IMR-90 (cell line): ENCODE data around the gene CD300LF. TPM values are rescaled to one million over a fixed set of nuclear protein-coding genes. Genes with fewer than 3 reads are reported as not detected.

Experiments
- ATAC-seq: fragments of 200-7000 bp; cut with Tn5 transposase; 2 replicates; pipeline ENCODE4 v1.9.1; 2020; ENCODE audit warnings: low read depth, mild to moderate bottlenecking, moderate library complexity
- BruUV-seq: library from RNA; stranded (reverse); fragments of 400-500 nt; replicated peaks from 2 replicates; lab custom pipeline; 2021; lab: Mats Ljungman, UMichigan
- CTCF ChIA-PET: fragments of 300-600 bp; formaldehyde crosslinking; extraction: SDS; loops from one replicate; lab custom pipeline; 2021; ENCODE audit warnings: antibody characterized with exemption; lab: Yijun Ruan, JAX
- POLR2A ChIA-PET: fragments of 300-600 bp; sonication (Branson Sonifier 250); formaldehyde crosslinking; loops from one replicate; lab custom pipeline; 2022; ENCODE audit warnings: antibody characterized with exemption; ENCODE audit not compliant: unreplicated experiment; lab: Charles Lee
- DNase-seq: peaks from one replicate; pipeline ENCODE4 v3.0.0; 2013
- H2AFZ ChIP-seq: replicated peaks from 2 replicates; pipeline ENCODE3; 2013; ENCODE audit warnings: low read length, mild to moderate bottlenecking; ENCODE audit not compliant: poor library complexity
- H2AK5ac ChIP-seq: 2 replicates; pipeline ENCODE4 v1.6.1; 2013; ENCODE audit warnings: low read depth, low read length, inconsistent platforms
- H2AK9ac ChIP-seq: replicated peaks from 2 replicates; pipeline ENCODE3; 2013; ENCODE audit warnings: mild to moderate bottlenecking, low read depth, low read length, moderate library complexity; ENCODE audit not compliant: poor library complexity
- H2BK120ac ChIP-seq: 2 replicates; pipeline ENCODE4 v1.6.1; 2013; ENCODE audit warnings: low read depth, low read length, inconsistent platforms
- H2BK15ac ChIP-seq: 3 replicates; pipeline ENCODE4 v1.6.1; 2013; ENCODE audit warnings: low read depth, low read length, inconsistent platforms
- H2BK20ac ChIP-seq: 2 replicates; pipeline ENCODE4 v1.6.1; 2013; ENCODE audit warnings: low read depth, mild to moderate bottlenecking, inconsistent platforms, low read length, moderate library complexity
- H2BK5ac ChIP-seq: 2 replicates; pipeline ENCODE4 v1.6.1; 2013; ENCODE audit warnings: mild to moderate bottlenecking, low read depth, low read length, inconsistent platforms; ENCODE audit not compliant: poor library complexity, severe bottlenecking
- H3K14ac ChIP-seq: replicated peaks from 2 replicates; pipeline ENCODE4 v1.6.1; 2013; ENCODE audit warnings: low read depth, low read length, inconsistent platforms
- H3K18ac ChIP-seq: 2 replicates; pipeline ENCODE4 v1.6.1; 2013; ENCODE audit warnings: low read depth, low read length, control low read depth
- H3K23ac ChIP-seq: 2 replicates; pipeline ENCODE4 v1.6.1; 2013; ENCODE audit warnings: low read depth, low read length, inconsistent platforms
- H3K27ac ChIP-seq: 2 replicates; pipeline ENCODE4 v1.5.1; 2013; ENCODE audit warnings: mild to moderate bottlenecking, control low read depth, low read length; ENCODE audit not compliant: insufficient read depth
- H3K27me3 ChIP-seq: 2 replicates; pipeline ENCODE4 v1.6.1; 2013; ENCODE audit warnings: low read length; ENCODE audit not compliant: control insufficient read depth, insufficient read depth
- H3K36me3 ChIP-seq: 2 replicates; pipeline ENCODE4 v1.6.1; 2013; ENCODE audit warnings: low read length, mixed read lengths; ENCODE audit not compliant: control insufficient read depth, insufficient read depth
- H3K4ac ChIP-seq: 2 replicates; pipeline ENCODE4 v1.6.1; 2013; ENCODE audit warnings: low read depth, low read length, inconsistent platforms
- H3K4me1 ChIP-seq: 2 replicates; pipeline ENCODE4 v1.6.1; 2013; ENCODE audit warnings: low read length, mixed read lengths; ENCODE audit not compliant: control insufficient read depth, insufficient read depth
- H3K4me2 ChIP-seq: 2 replicates; pipeline ENCODE4 v1.6.1; 2013; ENCODE audit warnings: low read depth, mild to moderate bottlenecking, control low read depth, low read length, moderate library complexity
- H3K4me3 ChIP-seq: 2 replicates; pipeline ENCODE4 v1.5.1; 2013; ENCODE audit warnings: low read depth, mild to moderate bottlenecking, control low read depth, low read length, moderate library complexity; ENCODE audit not compliant: insufficient read depth
- H3K56ac ChIP-seq: 2 replicates; pipeline ENCODE4 v1.6.1; 2013; ENCODE audit warnings: low read length, inconsistent platforms; ENCODE audit not compliant: insufficient read depth; ENCODE audit errors: extremely low read depth
- H3K79me1 ChIP-seq, 2 experiments: 2 replicates each; pipeline ENCODE4 v1.6.1; 2013; ENCODE audit warnings: low read length in 2 of 2, inconsistent platforms in 1 of 2, low read depth in 1 of 2
- H3K9ac ChIP-seq: 2 replicates; pipeline ENCODE4 v1.6.1; 2013; ENCODE audit warnings: low read depth, low read length, control low read depth
- H3K9me1 ChIP-seq: 2 replicates; pipeline ENCODE4 v1.6.1; 2013; ENCODE audit warnings: low read length, inconsistent platforms; ENCODE audit not compliant: insufficient read depth
- H3K9me3 ChIP-seq: 2 replicates; pipeline ENCODE4 v1.6.1; 2013; ENCODE audit warnings: low read length; ENCODE audit not compliant: control insufficient read depth, insufficient read depth
- H4K20me1 ChIP-seq: 2 replicates; pipeline ENCODE4 v1.6.1; 2013; ENCODE audit warnings: low read length, inconsistent platforms; ENCODE audit not compliant: insufficient read depth
- H4K5ac ChIP-seq: 2 replicates; pipeline ENCODE4 v1.6.1; 2013; ENCODE audit warnings: mild to moderate bottlenecking, low read depth, low read length, control low read depth
- H4K8ac ChIP-seq, 2 experiments: 2 replicates each; pipeline ENCODE4 v1.6.1; 2013; ENCODE audit warnings: low read depth in 2 of 2, low read length in 2 of 2, control low read depth in 1 of 2, inconsistent platforms in 1 of 2
- H4K91ac ChIP-seq: 2 replicates; pipeline ENCODE4 v1.6.1; 2013; ENCODE audit warnings: low read depth, low read length, inconsistent platforms; ENCODE audit not compliant: insufficient read depth
- BHLHE40 ChIP-seq: fragments of 150-350 bp; IDR thresholded peaks from 2 replicates; pipeline ENCODE4 v1.6.1; 2016; ENCODE audit warnings: mild to moderate bottlenecking, low read depth, low read length
- RCOR1 ChIP-seq: IDR thresholded peaks from 2 replicates; pipeline ENCODE4 v1.6.1; 2012; ENCODE audit warnings: mild to moderate bottlenecking, low read length, improper control_type of control experiment; ENCODE audit not compliant: insufficient replicate concordance
- WGBS, 2 experiments: methylation state at CpG; one replicate each; pipeline versions ENCODE4 v1.1.5 to v1.1.7; 2013; ENCODE audit warnings: missing lambda C conversion rate in 2 of 2; ENCODE audit not compliant: insufficient read length in 1 of 2; ENCODE audit errors: extremely low coverage in 2 of 2; 5-methylcytosine and 5-hydroxymethylcytosine counted together
- dilution Hi-C: fragments of 300-500 bp; cut with HindIII; formaldehyde crosslinking; loops from one replicate; pipeline ENCODE4 v1.14.3; 2018; ENCODE audit warnings: low sequenced_read_pairs; ENCODE audit not compliant: unreplicated experiment
- in situ Hi-C: fragments of 300-500 bp; cut with MboI; formaldehyde crosslinking; loops from 3 replicates; pipeline ENCODE4 v1.14.3; 2019; ENCODE audit warnings: low sequenced_read_pairs, inconsistent platforms, mixed read lengths
- intact Hi-C: fragments of 100-400 bp; cut with micrococcal nuclease; formaldehyde crosslinking; loops from 2 replicates; pipeline ENCODE4 v1.10.0; 2022
- polyA plus RNA-seq, 3 experiments: library from polyadenylated mRNA; depleted of rRNA; stranded (reverse); fragments of >200 nt; gene quantifications; 2 replicates each; pipeline ENCODE4 v1.2.3, GENCODE V29; 2012; ENCODE audit warnings: low replicate concordance in 1 of 3
- total RNA-seq: library from RNA; depleted of rRNA; stranded (reverse); fragments of >200 nt; gene quantifications from 2 replicates; pipeline ENCODE4 v1.2.3, GENCODE V29; 2012

CD300LF gene
- total and polyA plus RNA-seq, 2 of the 4 experiments (the other 2 are of a cell fraction): not detected

DNA sequence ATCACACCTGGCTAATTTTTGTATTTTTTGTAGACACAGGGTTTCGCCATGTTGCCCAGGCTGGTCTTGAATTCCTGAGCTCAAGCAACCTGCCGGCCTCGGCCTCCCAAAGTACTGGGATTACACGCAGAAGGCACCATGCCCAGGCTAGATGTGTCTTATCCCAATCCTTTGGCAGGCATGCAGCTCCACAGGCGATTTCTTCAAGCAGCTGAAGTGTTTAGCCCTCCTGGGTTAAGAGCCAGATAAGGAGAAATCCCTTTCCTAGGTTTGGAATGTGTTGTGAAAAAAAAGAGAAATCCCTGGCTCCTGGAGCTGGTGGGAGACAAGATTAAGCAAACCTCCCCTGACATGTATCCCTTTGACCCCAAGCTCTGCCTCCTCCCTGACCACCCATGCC, 33.7 kb upstream of the CD300LF start:
- Histone ChIP-seq H2BK20ac (no peak overlapping the region), H3K36me3 (no peaks in the 10 kb centered on the region), H2AK9ac (peak overlapping the region; percentile 55), H4K20me1 (peaks cover 4% of the 10 kb centered on the region; the same call in 1 of the 2 replicates), H3K27me3 (no peaks in the 10 kb centered on the region; the same call in 1 of the 2 replicates), H3K9me3 (no peaks in the 10 kb centered on the region), H2BK120ac (no peak overlapping the region), H3K4me3 (no peak overlapping the region), H3K14ac (no peak overlapping the region), H3K56ac (no peak overlapping the region), H3K27ac (no peak overlapping the region), H3K4me1 (peaks cover 11% of the 10 kb centered on the region; the same call in 1 of the 2 replicates), H3K23ac (no peak overlapping the region), H3K4ac (no peak overlapping the region), H3K9me1 (peaks cover 3% of the 10 kb centered on the region; the same call in 1 of the 2 replicates), H4K5ac (no peak overlapping the region), H3K18ac (no peak overlapping the region), H4K8ac (no peak overlapping the region), H4K91ac (no peak overlapping the region), H2BK15ac (no peak overlapping the region), H3K79me1 (peaks cover 3 to 11% of the 10 kb centered on the region in 2 experiments; a peak in 1 of 4 replicates), H2AK5ac (no peak overlapping the region), H2AFZ (no peak overlapping the region), H3K9ac (no peak overlapping the region), H2BK5ac (no peak overlapping the region), H3K4me2 (no peak overlapping the region)
- intact Hi-C loops: loop anchor here (5.0 kb wide), 1 partner anchor 96 kb away; no protein-coding TSS in a partner anchor
- no peak for DNase-seq
- CTCF ChIA-PET: interaction anchor here (0.8 to 1.9 kb wide), 4 partner anchors 25 to 117 kb away, joined by 3 to 5 read pairs (median 4); partner anchors contain the start of gene NAT9
- no peak for TF ChIP-seq BHLHE40
- no peak for TF ChIP-seq RCOR1
- BruUV-seq: no TSS peak
- in situ Hi-C loops: loop anchor here (10.0 kb wide), 1 partner anchor 208 kb away; no protein-coding TSS in a partner anchor
- POLR2A ChIA-PET: no interaction called here
- WGBS, 2 experiments: 83% methylated on average over 3 of the region's 5 CpGs; no CpG with 5 or more reads in 1 of the 2 experiments
- no peak for ATAC-seq
- dilution Hi-C loops: no loop called here
